ENCODE results near the gene INKA2.

GRCh38 chr1:111720977-111721786 lies 18.0 kb downstream of the INKA2 start:
- no peak for TF ChIP-seq CTCF (IDR thresholded peaks at IDR 0.05)
- no peak for TF ChIP-seq POLR2A (IDR thresholded peaks at IDR 0.05)
